Neural cell (in vitro differentiated cells): ENCODE measurements around the gene OR2H2. TPM values are rescaled to one million over a fixed set of nuclear protein-coding genes. Genes with fewer than 3 reads are reported as not detected.

Source experiments
- H2AFZ ChIP-seq: fragments of 200-600, 300-800 bp; sonication (generic), shearing (Covaris generic); 2 replicates; pipeline ENCODE4 v1.6.0; 2014; ENCODE audit warnings: low read depth, mild to moderate bottlenecking, antibody characterized with exemption, low read length, moderate library complexity
- H3F3A ChIP-seq: fragments of 200-600 bp; shearing (Covaris generic); 2 replicates; pipeline ENCODE4 v1.6.1; 2016; ENCODE audit warnings: mild to moderate bottlenecking, moderate library complexity, mixed read lengths, antibody characterized with exemption, low read length; ENCODE audit not compliant: insufficient read depth, poor library complexity, severe bottlenecking
- H3K27ac ChIP-seq: fragments of 200-600, 300-800 bp; sonication (generic), shearing (Covaris generic); 2 replicates; pipeline ENCODE4 v1.5.1; 2014; ENCODE audit warnings: mild to moderate bottlenecking, low read length, moderate library complexity
- H3K27me3 ChIP-seq: fragments of 300-800, 200-600 bp; sonication (generic), shearing (Covaris generic); 2 replicates; pipeline ENCODE4 v1.6.0; 2014; ENCODE audit warnings: mild to moderate bottlenecking, low read depth, low read length, moderate library complexity; ENCODE audit not compliant: insufficient read depth
- H3K36me3 ChIP-seq: fragments of 300-800, 200-600 bp; sonication (generic), shearing (Covaris generic); 2 replicates; pipeline ENCODE4 v1.5.1; 2014; ENCODE audit warnings: mild to moderate bottlenecking, antibody characterized with exemption, low read length, moderate library complexity; ENCODE audit not compliant: insufficient read depth
- H3K4me2 ChIP-seq: fragments of 300-800, 200-600 bp; sonication (generic), shearing (Covaris generic); 2 replicates; pipeline ENCODE4 v1.6.0; 2014; ENCODE audit warnings: mild to moderate bottlenecking, low read length
- H3K4me3 ChIP-seq: fragments of 300-800, 200-600 bp; sonication (generic), shearing (Covaris generic); 2 replicates; pipeline ENCODE4 v1.5.1; 2014; ENCODE audit warnings: mild to moderate bottlenecking, low read length, moderate library complexity
- H3K79me2 ChIP-seq: fragments of 200-600 bp; shearing (Covaris generic); replicated peaks from 2 replicates; pipeline ENCODE4 v1.6.0; 2014; ENCODE audit warnings: mild to moderate bottlenecking, low read length, moderate library complexity; ENCODE audit not compliant: insufficient read depth
- H3K9ac ChIP-seq: fragments of 300-800, 200-600 bp; sonication (generic), shearing (Covaris generic); 2 replicates; pipeline ENCODE4 v1.6.1; 2016; ENCODE audit warnings: mild to moderate bottlenecking, low read length, mixed read lengths
- H3K9me2 ChIP-seq: fragments of 200-600 bp; shearing (Covaris generic); 2 replicates; pipeline ENCODE4 v1.6.1; 2016; ENCODE audit warnings: mild to moderate bottlenecking, low read length, mixed read lengths; ENCODE audit not compliant: insufficient read depth
- H3K9me3 ChIP-seq: fragments of 200-600, 300-800 bp; sonication (generic), shearing (Covaris generic); 2 replicates; pipeline ENCODE4 v1.6.1; 2016; ENCODE audit warnings: mild to moderate bottlenecking, mixed run types, low read length, moderate library complexity, mixed read lengths
- H4K20me1 ChIP-seq: fragments of 200-600 bp; shearing (Covaris generic); 2 replicates; pipeline ENCODE4 v1.6.1; 2016; ENCODE audit warnings: mild to moderate bottlenecking, mixed run types; ENCODE audit not compliant: insufficient read depth
- EP300 ChIP-seq: fragments of 450-650 bp; conservative IDR thresholded peaks from 2 replicates; pipeline ENCODE4 v1.6.1; 2014; ENCODE audit warnings: antibody characterized with exemption, mild to moderate bottlenecking, moderate library complexity; ENCODE audit not compliant: poor library complexity, severe bottlenecking
- EZH2 ChIP-seq: fragments of 200-600, 300-800 bp; shearing (Covaris generic), sonication (generic); IDR thresholded peaks from 2 replicates; pipeline ENCODE4 v1.6.1; 2014; ENCODE audit warnings: antibody characterized with exemption, low read length, borderline replicate concordance, mild to moderate bottlenecking; ENCODE audit not compliant: insufficient read depth, poor library complexity, severe bottlenecking
- MXI1 ChIP-seq: fragments of 450-650 bp; conservative IDR thresholded peaks from 2 replicates; pipeline ENCODE4 v1.6.1; 2014; ENCODE audit warnings: antibody characterized with exemption, mild to moderate bottlenecking; ENCODE audit not compliant: poor library complexity, severe bottlenecking
- POLR2AphosphoS5 ChIP-seq: IDR thresholded peaks from 2 replicates; pipeline ENCODE4 v1.6.1; 2012
- RAD21 ChIP-seq: fragments of 450-650 bp; conservative IDR thresholded peaks from 2 replicates; pipeline ENCODE4 v1.6.1; 2014; ENCODE audit warnings: antibody characterized with exemption, mild to moderate bottlenecking, moderate library complexity
- SMC3 ChIP-seq: fragments of 450-650 bp; conservative IDR thresholded peaks from 2 replicates; pipeline ENCODE4 v1.6.1; 2014; ENCODE audit warnings: antibody characterized with exemption, mild to moderate bottlenecking, moderate library complexity; ENCODE audit not compliant: poor library complexity
- TAF1 ChIP-seq: IDR thresholded peaks from 2 replicates; pipeline ENCODE4 v1.6.1; 2012; ENCODE audit warnings: low read depth
- polyA plus RNA-seq: library from polyadenylated mRNA; depleted of rRNA; stranded (reverse); fragments of >200 nt; gene quantifications from 2 replicates; pipeline ENCODE4 v1.2.3, GENCODE V29; 2014
- TF ChIP-seq, protein P1 (sequence below): IDR thresholded peaks from 2 replicates; pipeline ENCODE4 v1.6.1; 2012; ENCODE audit warnings: borderline replicate concordance
- TF ChIP-seq, protein P2 (sequence below): fragments of 450-650 bp; IDR thresholded peaks from 2 replicates; pipeline ENCODE4 v1.5.1; 2014; ENCODE audit warnings: antibody characterized with exemption, mild to moderate bottlenecking, moderate library complexity; ENCODE audit not compliant: poor library complexity, severe bottlenecking

Gene OR2H2
- polyA plus RNA-seq, 1 donor from 2014 or later = not detected

DNA sequence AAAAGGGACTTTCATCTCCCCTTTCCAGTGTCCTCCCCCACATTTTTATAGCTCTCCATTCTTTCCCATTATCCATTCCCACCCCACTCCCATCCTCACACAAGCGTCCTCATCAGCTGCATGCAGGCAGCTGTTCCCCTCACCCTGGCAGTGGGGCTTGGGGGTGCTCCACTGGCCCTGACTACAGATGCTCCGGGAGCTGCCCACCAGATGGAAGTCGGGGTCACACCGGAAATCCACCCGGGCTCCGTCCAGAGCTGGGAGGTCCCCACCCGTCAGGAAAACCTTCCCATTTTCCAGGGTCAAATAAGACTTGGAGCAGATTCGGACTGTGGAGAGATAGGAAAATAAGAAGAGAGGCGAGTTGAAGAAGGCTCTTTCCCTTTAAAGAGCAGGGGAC lies 45.4 kb downstream of the OR2H2 start:
- Histone ChIP-seq H3K9me3 (no peaks in the 10 kb centered on the region), H3K9ac (peak overlapping the region; percentile 25), H3K27ac (no peak overlapping the region), H3K9me2 (no peaks in the 10 kb centered on the region), H3K79me2 (peaks cover 26% of the 10 kb centered on the region), H3K27me3 (no peaks in the 10 kb centered on the region), H3F3A (no peaks in the 10 kb centered on the region), H2AFZ (no peak overlapping the region), H3K36me3 (no peaks in the 10 kb centered on the region), H4K20me1 (no peaks in the 10 kb centered on the region), H3K4me2 (peak overlapping the region; percentile 99), H3K4me3 (peak overlapping the region; percentile 69)
- TF ChIP-seq, protein P1, sequence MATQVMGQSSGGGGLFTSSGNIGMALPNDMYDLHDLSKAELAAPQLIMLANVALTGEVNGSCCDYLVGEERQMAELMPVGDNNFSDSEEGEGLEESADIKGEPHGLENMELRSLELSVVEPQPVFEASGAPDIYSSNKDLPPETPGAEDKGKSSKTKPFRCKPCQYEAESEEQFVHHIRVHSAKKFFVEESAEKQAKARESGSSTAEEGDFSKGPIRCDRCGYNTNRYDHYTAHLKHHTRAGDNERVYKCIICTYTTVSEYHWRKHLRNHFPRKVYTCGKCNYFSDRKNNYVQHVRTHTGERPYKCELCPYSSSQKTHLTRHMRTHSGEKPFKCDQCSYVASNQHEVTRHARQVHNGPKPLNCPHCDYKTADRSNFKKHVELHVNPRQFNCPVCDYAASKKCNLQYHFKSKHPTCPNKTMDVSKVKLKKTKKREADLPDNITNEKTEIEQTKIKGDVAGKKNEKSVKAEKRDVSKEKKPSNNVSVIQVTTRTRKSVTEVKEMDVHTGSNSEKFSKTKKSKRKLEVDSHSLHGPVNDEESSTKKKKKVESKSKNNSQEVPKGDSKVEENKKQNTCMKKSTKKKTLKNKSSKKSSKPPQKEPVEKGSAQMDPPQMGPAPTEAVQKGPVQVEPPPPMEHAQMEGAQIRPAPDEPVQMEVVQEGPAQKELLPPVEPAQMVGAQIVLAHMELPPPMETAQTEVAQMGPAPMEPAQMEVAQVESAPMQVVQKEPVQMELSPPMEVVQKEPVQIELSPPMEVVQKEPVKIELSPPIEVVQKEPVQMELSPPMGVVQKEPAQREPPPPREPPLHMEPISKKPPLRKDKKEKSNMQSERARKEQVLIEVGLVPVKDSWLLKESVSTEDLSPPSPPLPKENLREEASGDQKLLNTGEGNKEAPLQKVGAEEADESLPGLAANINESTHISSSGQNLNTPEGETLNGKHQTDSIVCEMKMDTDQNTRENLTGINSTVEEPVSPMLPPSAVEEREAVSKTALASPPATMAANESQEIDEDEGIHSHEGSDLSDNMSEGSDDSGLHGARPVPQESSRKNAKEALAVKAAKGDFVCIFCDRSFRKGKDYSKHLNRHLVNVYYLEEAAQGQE = no peak
- no peak for TF ChIP-seq EP300
- TF ChIP-seq EZH2 = no peak
- TF ChIP-seq, protein P2, sequence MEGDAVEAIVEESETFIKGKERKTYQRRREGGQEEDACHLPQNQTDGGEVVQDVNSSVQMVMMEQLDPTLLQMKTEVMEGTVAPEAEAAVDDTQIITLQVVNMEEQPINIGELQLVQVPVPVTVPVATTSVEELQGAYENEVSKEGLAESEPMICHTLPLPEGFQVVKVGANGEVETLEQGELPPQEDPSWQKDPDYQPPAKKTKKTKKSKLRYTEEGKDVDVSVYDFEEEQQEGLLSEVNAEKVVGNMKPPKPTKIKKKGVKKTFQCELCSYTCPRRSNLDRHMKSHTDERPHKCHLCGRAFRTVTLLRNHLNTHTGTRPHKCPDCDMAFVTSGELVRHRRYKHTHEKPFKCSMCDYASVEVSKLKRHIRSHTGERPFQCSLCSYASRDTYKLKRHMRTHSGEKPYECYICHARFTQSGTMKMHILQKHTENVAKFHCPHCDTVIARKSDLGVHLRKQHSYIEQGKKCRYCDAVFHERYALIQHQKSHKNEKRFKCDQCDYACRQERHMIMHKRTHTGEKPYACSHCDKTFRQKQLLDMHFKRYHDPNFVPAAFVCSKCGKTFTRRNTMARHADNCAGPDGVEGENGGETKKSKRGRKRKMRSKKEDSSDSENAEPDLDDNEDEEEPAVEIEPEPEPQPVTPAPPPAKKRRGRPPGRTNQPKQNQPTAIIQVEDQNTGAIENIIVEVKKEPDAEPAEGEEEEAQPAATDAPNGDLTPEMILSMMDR = no peak
- TF ChIP-seq SMC3 = no peak
- no peak for TF ChIP-seq MXI1
- no peak for TF ChIP-seq RAD21
- no peak for TF ChIP-seq POLR2AphosphoS5
- no peak for TF ChIP-seq TAF1

DNA sequence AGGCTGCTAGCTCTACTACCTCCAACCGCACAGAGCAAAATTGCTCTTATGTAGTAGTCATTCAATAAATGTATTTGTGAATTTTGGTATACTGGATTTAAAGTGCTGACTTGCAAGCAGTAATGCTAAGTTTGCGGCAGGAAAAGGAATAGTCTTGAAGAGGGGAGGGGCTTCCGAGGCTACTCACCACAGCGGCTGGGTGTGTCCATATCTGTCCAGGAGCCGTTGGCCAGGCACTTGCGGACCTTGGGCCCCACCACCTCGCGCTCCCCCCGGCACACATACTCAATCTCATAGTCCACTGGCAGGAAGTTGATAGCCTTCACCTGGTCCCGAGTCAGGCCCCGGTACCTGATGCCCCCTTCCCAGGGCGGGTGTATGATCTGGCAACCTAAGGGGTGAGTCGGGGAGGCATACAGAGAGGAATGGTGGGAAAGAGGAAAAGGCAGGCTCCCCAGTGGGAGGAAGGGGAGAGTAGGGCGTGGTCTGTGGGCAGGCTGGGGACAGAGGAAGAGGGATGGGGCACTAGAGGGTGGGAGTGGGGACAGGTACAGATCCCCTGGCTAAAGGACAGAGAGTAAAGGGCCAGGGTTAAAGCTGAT lies 46.4 kb downstream of the OR2H2 start:
- TF ChIP-seq POLR2AphosphoS5 (no peak), RAD21 (no peak), SMC3 (no peak)
- TF ChIP-seq, protein P1 = no peak
- peaks cover 19% of the 10 kb centered on the region for H3K79me2 ChIP-seq
- H3K36me3 ChIP-seq = no peaks in the 10 kb centered on the region
- no peak overlapping the region for H2AFZ ChIP-seq
- no peaks in the 10 kb centered on the region for H3K27me3 ChIP-seq
- H3K9me2 ChIP-seq = no peaks in the 10 kb centered on the region
- H3F3A ChIP-seq = no peaks in the 10 kb centered on the region
- peak overlapping the region; percentile 99 for H3K4me2 ChIP-seq
- no peaks in the 10 kb centered on the region for H4K20me1 ChIP-seq
- no peak overlapping the region for H3K27ac ChIP-seq
- H3K4me3 ChIP-seq = peak overlapping the region; percentile 69
- peak overlapping the region; percentile 95 for H3K9ac ChIP-seq
- no peaks in the 10 kb centered on the region for H3K9me3 ChIP-seq
